ENCODE data around the gene ELF2. TPM values are rescaled to one million over a fixed set of nuclear protein-coding genes. Genes with fewer than 3 reads are reported as not detected.

The ELF2 gene
- total and polyA plus RNA-seq, 2 of the 8 experiments (the other 6 are each of a cell fraction or from before 2014, with no cell fraction given), result 21.1 to 44.3 TPM

DNA sequence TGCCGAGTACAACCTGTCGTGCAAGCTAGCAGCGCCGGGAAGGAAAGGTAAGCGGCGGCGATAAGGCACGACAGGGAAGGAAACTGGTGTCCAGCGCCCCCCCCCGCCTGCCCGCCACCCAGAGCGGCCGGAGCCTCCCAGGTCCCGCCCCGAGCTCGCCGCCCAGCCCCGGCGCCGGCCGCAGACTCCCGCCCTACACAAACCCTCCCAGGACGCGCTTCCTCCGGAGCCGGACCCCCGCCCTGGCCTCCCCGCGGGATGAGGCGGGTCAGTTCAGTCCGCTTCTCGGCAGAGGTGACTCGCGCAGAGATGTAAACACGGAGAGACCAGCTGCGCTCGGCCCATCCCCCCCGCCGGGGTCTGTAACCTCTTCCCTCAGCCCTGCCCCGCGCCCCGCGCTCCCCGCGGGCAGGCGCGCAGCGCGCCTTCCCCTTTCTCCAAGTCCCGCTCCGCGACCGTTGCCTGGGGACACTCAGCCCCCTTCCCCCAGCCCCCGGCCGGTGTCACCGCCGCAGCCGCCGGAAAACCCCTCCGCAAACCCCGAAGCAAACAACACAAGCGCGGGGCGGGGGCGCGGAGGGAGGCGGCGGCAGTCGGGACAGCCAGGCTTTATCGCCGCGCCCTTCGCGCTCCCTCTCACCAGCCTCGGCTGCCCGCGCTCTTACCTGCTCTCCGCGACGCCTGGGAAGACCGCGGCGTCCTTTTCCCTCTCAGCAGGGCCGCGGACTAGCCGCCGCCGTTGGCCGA is 543 bp downstream of the ELF2 start:
- Histone ChIP-seq H3K14ac (ENCODE audit: insufficient read length) (no peak overlapping the region), H3K79me1 (ENCODE audit: low read depth, low read length) (no peaks in the 10 kb centered on the region), H3K23ac (ENCODE audit: insufficient read length) (no peak overlapping the region), H4K20me1 (replicated peaks in 1 of 2; ENCODE audit: control insufficient read depth in 1 of 2, insufficient read depth in 2 of 2, low read length in 2 of 2) (peaks cover 5 to 6% of the 10 kb centered on the region in 2 experiments), H4K5ac (ENCODE audit: insufficient read length, low read depth, low read length) (peak overlapping the region; percentile 89), H2BK5ac (ENCODE audit: low read depth, low read length) (peak overlapping the region; percentile 55; the same call in 1 of the 2 replicates), H2AFZ (ENCODE audit: low read length) (no peak overlapping the region), H3K56ac (replicated peaks; ENCODE audit: insufficient read length, low read depth, low read length) (peak overlapping the region; percentile 60), H2BK120ac (replicated peaks; ENCODE audit: low read depth, low read length) (no peak overlapping the region), H3K23me2 (ENCODE audit: low read depth, low read length) (peaks cover 16% of the 10 kb centered on the region), H3K4me1 (replicated peaks in 1 of 4; ENCODE audit: control insufficient read depth in 3 of 4, insufficient read depth in 4 of 4, low read length in 3 of 4) (peaks cover 0 to 22% (median 7%) of the 10 kb centered on the region in 4 experiments; a peak in 4 of 7 replicates), H3K4me3 (ENCODE audit: extremely low read depth in 1 of 4, insufficient read depth in 2 of 4, low read depth in 3 of 4, low read length in 4 of 4) (peak overlapping the region; percentile 68 to 97 (median 95)), H4K8ac (ENCODE audit: extremely low read depth, insufficient read depth, low read length) (peak overlapping the region; percentile 99; the same call in 1 of the 2 replicates), H3K18ac (ENCODE audit: extremely low read depth, low read length) (peak overlapping the region; percentile 92), H3K4ac (replicated peaks; ENCODE audit: insufficient read length, low read depth, low read length) (no peak overlapping the region), H2BK15ac (ENCODE audit: low read length) (no peak overlapping the region), H3K36me3 (ENCODE audit: control insufficient read depth in 2 of 4, insufficient read depth in 4 of 4, low read length in 3 of 4) (no peaks in the 10 kb centered on the region), H2BK12ac (ENCODE audit: low read depth, low read length) (peak overlapping the region; percentile 55), H4K91ac (replicated peaks; ENCODE audit: insufficient read length, low read length) (peak overlapping the region; percentile 40), H3K27ac (ENCODE audit: low read depth, low read length) (peak overlapping the region; percentile 81; the same call in 1 of the 2 replicates), H3K27me3 (replicated peaks in 1 of 4; ENCODE audit: control insufficient read depth in 3 of 4, extremely low read depth in 1 of 4, insufficient read depth in 3 of 4, low read length in 3 of 4) (peaks cover 0 to 2% (median 0%) of the 10 kb centered on the region in 4 experiments; a peak in 1 of 7 replicates), H3K79me2 (ENCODE audit: control insufficient read depth in 1 of 2, insufficient read depth in 2 of 2, low read length in 2 of 2) (peaks cover 0 to 45% of the 10 kb centered on the region in 2 experiments; a peak in 3 of 4 replicates), H2AK5ac (ENCODE audit: low read depth, low read length) (no peak overlapping the region), H3K4me2 (ENCODE audit: insufficient read depth in 1 of 2, low read depth in 2 of 2, low read length in 2 of 2) (peak overlapping the region; percentile 86 to 91), H3K9ac (replicated peaks in 1 of 4; ENCODE audit: extremely low read depth in 1 of 4, low read depth in 3 of 4, low read length in 3 of 4) (peak overlapping the region; percentile 72 to 85 (median 80)), H3K9me3 (ENCODE audit: insufficient read depth in 2 of 2, low read depth in 1 of 2, low read length in 1 of 2) (no peaks in the 10 kb centered on the region), H2BK20ac (ENCODE audit: low read length) (no peak overlapping the region)
- CTCF ChIA-PET (ENCODE audit: partially characterized antibody), result interaction anchor here (0.6 to 1.4 kb wide), 5 partner anchors 19 to 146 kb away, joined by 3 to 6 read pairs (median 3); no protein-coding TSS in a partner anchor
- 0% methylated on average over 17 of the region's 89 CpGs; no CpG with 5 or more reads in 1 of the 2 experiments for WGBS, 2 experiments (ENCODE audit: extremely low coverage in 1 of 2, insufficient coverage in 1 of 2, insufficient read length in 1 of 2, insufficient replicate concordance in 2 of 2, low coverage in 1 of 2, low lambda C conversion rate in 2 of 2, missing lambda C conversion rate in 1 of 2)
- DNase-seq (ENCODE audit: low read depth in 1 of 2, low spot score in 2 of 2), result peak in 1 of 2 experiments; percentile 89
- POLR2A ChIA-PET (ENCODE audit: partially characterized antibody), result interaction anchor here (0.6 to 5.1 kb wide), 12 partner anchors 9 to 183 kb away, joined by 3 to 44 read pairs (median 6); partner anchors contain the start of genes NAA15 and NDUFC1
- FAIRE-seq, result no peak
- TF ChIP-seq SP2 (IDR thresholded peaks at IDR 0.05; ENCODE audit: low read length) (no peak), SP4 (IDR thresholded peaks at IDR 0.05; ENCODE audit: low read length) (no peak), ATF2 (IDR thresholded peaks at IDR 0.05; ENCODE audit: low read length) (no peak), POU5F1 (IDR thresholded peaks at IDR 0.05; ENCODE audit: low read depth, low read length) (no peak), YY1 (IDR thresholded peaks at IDR 0.05; ENCODE audit: low read depth, low read length) (no peak; the same call in 1 of the 2 replicates), SUZ12 (IDR thresholded peaks at IDR 0.05; ENCODE audit: low read length) (no peak), EP300 (IDR thresholded peaks at IDR 0.05; ENCODE audit: borderline replicate concordance in 1 of 2, low read depth in 2 of 2, low read length in 2 of 2) (peak in 1 of 2 experiments; percentile 67; a peak in 1 of 3 replicates), TAF7 (optimal IDR thresholded peaks at IDR 0.05; ENCODE audit: borderline replicate concordance, low read depth, low read length) (peak; percentile 58), JUN (IDR thresholded peaks at IDR 0.05; ENCODE audit: low read depth, low read length) (no peak)
